Measurements from ENCODE around the gene DEFB114. TPM values are rescaled to one million over a fixed set of nuclear protein-coding genes. Genes with fewer than 3 reads are reported as not detected.

Gene DEFB114
- not detected for total RNA-seq
- polyA plus RNA-seq (ENCODE audit: insufficient read depth in 1 of 8, insufficient read length in 8 of 8, low replicate concordance in 1 of 8): not detected
- long read RNA-seq, donor 1: 0 reads
- long read RNA-seq, donor 2: 0 reads
- long read RNA-seq, donor 3: 0 reads
- long read RNA-seq, donor 4: 0 reads
- long read RNA-seq, donor 5: 0 reads
- long read RNA-seq, donor 6: 0 reads
- long read RNA-seq, donor 7: 0 reads
- long read RNA-seq, donor 8: 0 reads
- long read RNA-seq, donor 9: 0 reads
- long read RNA-seq, donor 10: 0 reads
- long read RNA-seq, donor 11: 0 reads

GRCh38 chr6:49964064-49964463 is at the start of gene DEFB114:
DEFB114 (minus strand) TSS chr6:49964164; CDS start chr6:49964105, 59 bp downstream.
- H3K27ac ChIP-seq (ENCODE audit: low read length): no peak within 1 kb of the TSS
- WGBS (ENCODE audit: insufficient coverage): no CpG with 5 or more reads among the region's 2 CpGs
- no peaks in the 10 kb centered on the region for H3K27me3 ChIP-seq (ENCODE audit: control insufficient read depth, insufficient read depth, low read length)
- H3K9me3 ChIP-seq (replicated peaks; ENCODE audit: control insufficient read depth, low read depth, low read length): no peaks in the 10 kb centered on the region
- H3K4me1 ChIP-seq (ENCODE audit: control insufficient read depth, insufficient read depth, low read length): no peaks in the 10 kb centered on the region
- no peaks in the 10 kb centered on the region for H3K36me3 ChIP-seq (ENCODE audit: control insufficient read depth, insufficient read depth, low read length)
- no peak within 1 kb of the TSS for H3K4me3 ChIP-seq (ENCODE audit: low read length)
- no peak for DNase-seq

- Histone ChIP-seq H3K27me3 (ENCODE audit: control insufficient read depth, insufficient read depth, low read length) (no peaks in the 10 kb centered on the region), H3K9me3 (replicated peaks; ENCODE audit: control insufficient read depth, low read depth, low read length) (no peaks in the 10 kb centered on the region), H3K4me1 (ENCODE audit: control insufficient read depth, insufficient read depth, low read length) (no peaks in the 10 kb centered on the region), H3K27ac (ENCODE audit: low read length) (no peak overlapping the region), H3K4me3 (ENCODE audit: low read length) (no peak overlapping the region), H3K36me3 (ENCODE audit: control insufficient read depth, insufficient read depth, low read length) (no peaks in the 10 kb centered on the region)
- no peak for DNase-seq
- 40% methylated on average over 1 of the region's 3 CpGs for WGBS (ENCODE audit: insufficient coverage)
Measured at GRCh38 chr6:50007819-50008218, 43.9 kb upstream of the DEFB114 start.

GRCh38 chr6:50003139-50003538 is 39.2 kb upstream of the DEFB114 start:
- no peaks in the 10 kb centered on the region for H3K4me1 ChIP-seq (ENCODE audit: control insufficient read depth, insufficient read depth, low read length)
- WGBS (ENCODE audit: insufficient coverage): no CpG with 5 or more reads among the region's 3 CpGs

GRCh38 chr6:49995278-49995677 is 31.3 kb upstream of the DEFB114 start:
- H3K27me3 ChIP-seq (ENCODE audit: control insufficient read depth, insufficient read depth, low read length): no peaks in the 10 kb centered on the region
- H3K4me1 ChIP-seq (ENCODE audit: control insufficient read depth, insufficient read depth, low read length): no peaks in the 10 kb centered on the region
- no peak overlapping the region for H3K27ac ChIP-seq (ENCODE audit: low read length)
- no peaks in the 10 kb centered on the region for H3K36me3 ChIP-seq (ENCODE audit: control insufficient read depth, insufficient read depth, low read length)
- H3K4me3 ChIP-seq (ENCODE audit: low read length): no peak overlapping the region
- H3K9me3 ChIP-seq (replicated peaks; ENCODE audit: control insufficient read depth, low read depth, low read length): no peaks in the 10 kb centered on the region
- no peak for DNase-seq

More at GRCh38 chr6:50003139-50003538, 39.2 kb upstream of the DEFB114 start:
- Histone ChIP-seq H3K27ac (ENCODE audit: low read length) (no peak overlapping the region), H3K9me3 (replicated peaks; ENCODE audit: control insufficient read depth, low read depth, low read length) (no peaks in the 10 kb centered on the region), H3K27me3 (ENCODE audit: control insufficient read depth, insufficient read depth, low read length) (no peaks in the 10 kb centered on the region), H3K36me3 (ENCODE audit: control insufficient read depth, insufficient read depth, low read length) (no peaks in the 10 kb centered on the region), H3K4me3 (ENCODE audit: low read length) (no peak overlapping the region)
- DNase-seq: no peak

GRCh38 chr6:49988900-49989299 is 24.9 kb upstream of the DEFB114 start:
- Histone ChIP-seq H3K27me3 (ENCODE audit: control insufficient read depth, insufficient read depth, low read length) (no peaks in the 10 kb centered on the region), H3K4me1 (ENCODE audit: control insufficient read depth, insufficient read depth, low read length) (no peaks in the 10 kb centered on the region), H3K36me3 (ENCODE audit: control insufficient read depth, insufficient read depth, low read length) (no peaks in the 10 kb centered on the region), H3K4me3 (ENCODE audit: low read length) (no peak overlapping the region), H3K27ac (ENCODE audit: low read length) (no peak overlapping the region), H3K9me3 (replicated peaks; ENCODE audit: control insufficient read depth, low read depth, low read length) (no peaks in the 10 kb centered on the region)
- 69% methylated on average over 2 of the region's 2 CpGs for WGBS (ENCODE audit: insufficient coverage)
- no peak for DNase-seq

GRCh38 chr6:49987749-49988148 is 23.8 kb upstream of the DEFB114 start:
- H3K36me3 ChIP-seq (ENCODE audit: control insufficient read depth, insufficient read depth, low read length): no peaks in the 10 kb centered on the region
- H3K27me3 ChIP-seq (ENCODE audit: control insufficient read depth, insufficient read depth, low read length): no peaks in the 10 kb centered on the region
- H3K4me1 ChIP-seq (ENCODE audit: control insufficient read depth, insufficient read depth, low read length): no peaks in the 10 kb centered on the region
- WGBS (ENCODE audit: insufficient coverage): no CpG with 5 or more reads among the region's 2 CpGs
- DNase-seq: no peak
- no peaks in the 10 kb centered on the region for H3K9me3 ChIP-seq (replicated peaks; ENCODE audit: control insufficient read depth, low read depth, low read length)
- no peak overlapping the region for H3K4me3 ChIP-seq (ENCODE audit: low read length)
- H3K27ac ChIP-seq (ENCODE audit: low read length): no peak overlapping the region

- no peak for DNase-seq
- Histone ChIP-seq H3K4me3 (ENCODE audit: low read length) (no peak overlapping the region), H3K27ac (ENCODE audit: low read length) (no peak overlapping the region), H3K9me3 (replicated peaks; ENCODE audit: control insufficient read depth, low read depth, low read length) (no peaks in the 10 kb centered on the region), H3K36me3 (ENCODE audit: control insufficient read depth, insufficient read depth, low read length) (no peaks in the 10 kb centered on the region), H3K4me1 (ENCODE audit: control insufficient read depth, insufficient read depth, low read length) (no peaks in the 10 kb centered on the region), H3K27me3 (ENCODE audit: control insufficient read depth, insufficient read depth, low read length) (no peaks in the 10 kb centered on the region)
- WGBS (ENCODE audit: insufficient coverage): no CpG with 5 or more reads among the region's 1 CpG
Measured at GRCh38 chr6:49986551-49986950, 22.6 kb upstream of the DEFB114 start.

GRCh38 chr6:49982046-49982445 is 18.1 kb upstream of the DEFB114 start:
- DNase-seq: no peak
- H3K27me3 ChIP-seq (ENCODE audit: control insufficient read depth, insufficient read depth, low read length): no peaks in the 10 kb centered on the region
- no peaks in the 10 kb centered on the region for H3K9me3 ChIP-seq (replicated peaks; ENCODE audit: control insufficient read depth, low read depth, low read length)
- no peaks in the 10 kb centered on the region for H3K4me1 ChIP-seq (ENCODE audit: control insufficient read depth, insufficient read depth, low read length)
- WGBS (ENCODE audit: insufficient coverage): 86% methylated on average over 2 of the region's 2 CpGs
- no peak overlapping the region for H3K27ac ChIP-seq (ENCODE audit: low read length)
- no peak overlapping the region for H3K4me3 ChIP-seq (ENCODE audit: low read length)
- no peaks in the 10 kb centered on the region for H3K36me3 ChIP-seq (ENCODE audit: control insufficient read depth, insufficient read depth, low read length)

GRCh38 chr6:49980898-49981297 is 16.9 kb upstream of the DEFB114 start:
- Histone ChIP-seq H3K36me3 (ENCODE audit: control insufficient read depth, insufficient read depth, low read length) (no peaks in the 10 kb centered on the region), H3K27me3 (ENCODE audit: control insufficient read depth, insufficient read depth, low read length) (no peaks in the 10 kb centered on the region), H3K9me3 (replicated peaks; ENCODE audit: control insufficient read depth, low read depth, low read length) (no peaks in the 10 kb centered on the region), H3K27ac (ENCODE audit: low read length) (no peak overlapping the region), H3K4me3 (ENCODE audit: low read length) (no peak overlapping the region), H3K4me1 (ENCODE audit: control insufficient read depth, insufficient read depth, low read length) (no peaks in the 10 kb centered on the region)
- peak; percentile 1 for DNase-seq
- WGBS (ENCODE audit: insufficient coverage): no CpG with 5 or more reads among the region's 1 CpG

GRCh38 chr6:49979584-49979983 is 15.6 kb upstream of the DEFB114 start:
- WGBS (ENCODE audit: insufficient coverage): 83% methylated on average over 4 of the region's 4 CpGs
- Histone ChIP-seq H3K4me1 (ENCODE audit: control insufficient read depth, insufficient read depth, low read length) (no peaks in the 10 kb centered on the region), H3K27me3 (ENCODE audit: control insufficient read depth, insufficient read depth, low read length) (no peaks in the 10 kb centered on the region), H3K9me3 (replicated peaks; ENCODE audit: control insufficient read depth, low read depth, low read length) (no peaks in the 10 kb centered on the region), H3K36me3 (ENCODE audit: control insufficient read depth, insufficient read depth, low read length) (no peaks in the 10 kb centered on the region), H3K27ac (ENCODE audit: low read length) (no peak overlapping the region), H3K4me3 (ENCODE audit: low read length) (no peak overlapping the region)
- no peak for DNase-seq

Measured in muscle of leg (tissue), 16 donors.